Activated CD8-positive, alpha-beta T cell treated with anti-CD3 and anti-CD28 coated beads for 36 hours (primary cell): ENCODE measurements around the gene PLA2G4D. TPM values are rescaled to one million over a fixed set of nuclear protein-coding genes. Genes with fewer than 3 reads are reported as not detected.

Source experiments
- ATAC-seq: fragments of 200-7000 bp; cut with Tn5 transposase; one replicate; pipeline ENCODE4 v1.10.0; 2021; ENCODE audit warnings: mild to moderate bottlenecking, moderate library complexity
- CTCF ChIA-PET: fragments of 350-600 bp; sonication (Branson Sonifier 250); formaldehyde crosslinking; loops from one replicate; lab custom pipeline; 2021; ENCODE audit warnings: antibody characterized with exemption; lab: Charles Lee
- POLR2A ChIA-PET: fragments of 350-600 bp; sonication (Branson Sonifier 250); formaldehyde crosslinking; loops from one replicate; lab custom pipeline; 2021; ENCODE audit warnings: antibody characterized with exemption; lab: Charles Lee
- DNase-seq: peaks from one replicate; pipeline ENCODE4 v3.0.0-alpha.2; 2020
- H3K27ac Mint-ChIP-seq: one replicate; pipeline ENCODE4 v1.8.0; 2021; ENCODE audit warnings: mild to moderate bottlenecking, mixed read lengths
- H3K27me3 Mint-ChIP-seq: one replicate; pipeline ENCODE4 v1.8.0; 2021; ENCODE audit warnings: mixed read lengths
- H3K36me3 Mint-ChIP-seq: one replicate; pipeline ENCODE4 v1.8.0; 2021; ENCODE audit warnings: low read depth, mixed read lengths
- H3K4me1 Mint-ChIP-seq: one replicate; pipeline ENCODE4 v1.8.0; 2021; ENCODE audit warnings: low read depth, mixed read lengths
- H3K4me3 Mint-ChIP-seq: one replicate; pipeline ENCODE4 v1.8.0; 2021; ENCODE audit warnings: mild to moderate bottlenecking, moderate library complexity, mixed read lengths
- H3K9me3 Mint-ChIP-seq: one replicate; pipeline ENCODE4 v1.8.0; 2021; ENCODE audit warnings: mixed read lengths
- intact Hi-C: fragments of 100-400 bp; cut with micrococcal nuclease; formaldehyde crosslinking; loops from one replicate; pipeline ENCODE4 v1.10.0; 2022
- total RNA-seq, 2 experiments: library from RNA; stranded (reverse); gene quantifications; one replicate each; pipeline ENCODE4 v1.2.3, GENCODE V29; 2021
- TF ChIP-seq, protein P1 (sequence below): fragments of 200-600 bp; IDR thresholded peaks from one replicate; pipeline ENCODE4 v1.8.0; 2022; ENCODE audit warnings: antibody characterized with exemption, mild to moderate bottlenecking

Gene PLA2G4D
- total RNA-seq, 2 experiments from 2014 or later: not detected

DNA sequence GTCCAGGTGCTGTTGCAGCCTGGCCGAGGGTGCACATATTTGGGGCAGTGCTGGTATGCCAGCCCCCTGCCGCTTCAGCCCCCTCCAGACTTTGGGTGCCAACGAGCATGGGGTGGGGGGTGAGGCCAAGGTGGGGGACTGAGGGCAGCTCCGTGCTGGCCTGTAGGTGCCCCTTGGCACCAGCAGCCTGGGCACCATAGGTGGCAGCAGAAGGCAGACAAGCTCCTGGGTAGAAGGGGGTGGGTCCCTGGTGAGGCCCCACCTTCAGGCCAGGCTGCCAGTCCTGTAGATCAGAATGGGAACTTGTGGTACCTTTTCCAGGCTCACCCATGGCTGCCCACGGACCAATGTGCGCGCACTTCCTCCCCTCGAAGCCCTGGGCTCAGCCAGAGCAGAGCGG is 57.4 kb downstream of the PLA2G4D start:
- intact Hi-C loops: no loop called here
- ATAC-seq: no peak
- no peaks in the 10 kb centered on the region for H3K27me3 Mint-ChIP-seq
- POLR2A ChIA-PET: no interaction called here
- CTCF ChIA-PET: interaction anchor here (1.3 kb wide), 1 partner anchor 47 kb away, joined by 4 read pairs; no protein-coding TSS in a partner anchor
- peaks cover 2% of the 10 kb centered on the region for H3K9me3 Mint-ChIP-seq
- H3K4me3 Mint-ChIP-seq: no peak overlapping the region
- H3K36me3 Mint-ChIP-seq: no peaks in the 10 kb centered on the region
- TF ChIP-seq, protein P1, sequence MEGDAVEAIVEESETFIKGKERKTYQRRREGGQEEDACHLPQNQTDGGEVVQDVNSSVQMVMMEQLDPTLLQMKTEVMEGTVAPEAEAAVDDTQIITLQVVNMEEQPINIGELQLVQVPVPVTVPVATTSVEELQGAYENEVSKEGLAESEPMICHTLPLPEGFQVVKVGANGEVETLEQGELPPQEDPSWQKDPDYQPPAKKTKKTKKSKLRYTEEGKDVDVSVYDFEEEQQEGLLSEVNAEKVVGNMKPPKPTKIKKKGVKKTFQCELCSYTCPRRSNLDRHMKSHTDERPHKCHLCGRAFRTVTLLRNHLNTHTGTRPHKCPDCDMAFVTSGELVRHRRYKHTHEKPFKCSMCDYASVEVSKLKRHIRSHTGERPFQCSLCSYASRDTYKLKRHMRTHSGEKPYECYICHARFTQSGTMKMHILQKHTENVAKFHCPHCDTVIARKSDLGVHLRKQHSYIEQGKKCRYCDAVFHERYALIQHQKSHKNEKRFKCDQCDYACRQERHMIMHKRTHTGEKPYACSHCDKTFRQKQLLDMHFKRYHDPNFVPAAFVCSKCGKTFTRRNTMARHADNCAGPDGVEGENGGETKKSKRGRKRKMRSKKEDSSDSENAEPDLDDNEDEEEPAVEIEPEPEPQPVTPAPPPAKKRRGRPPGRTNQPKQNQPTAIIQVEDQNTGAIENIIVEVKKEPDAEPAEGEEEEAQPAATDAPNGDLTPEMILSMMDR: no peak
- no peak overlapping the region for H3K27ac Mint-ChIP-seq
- no peak for DNase-seq
- H3K4me1 Mint-ChIP-seq: peaks cover 10% of the 10 kb centered on the region

DNA sequence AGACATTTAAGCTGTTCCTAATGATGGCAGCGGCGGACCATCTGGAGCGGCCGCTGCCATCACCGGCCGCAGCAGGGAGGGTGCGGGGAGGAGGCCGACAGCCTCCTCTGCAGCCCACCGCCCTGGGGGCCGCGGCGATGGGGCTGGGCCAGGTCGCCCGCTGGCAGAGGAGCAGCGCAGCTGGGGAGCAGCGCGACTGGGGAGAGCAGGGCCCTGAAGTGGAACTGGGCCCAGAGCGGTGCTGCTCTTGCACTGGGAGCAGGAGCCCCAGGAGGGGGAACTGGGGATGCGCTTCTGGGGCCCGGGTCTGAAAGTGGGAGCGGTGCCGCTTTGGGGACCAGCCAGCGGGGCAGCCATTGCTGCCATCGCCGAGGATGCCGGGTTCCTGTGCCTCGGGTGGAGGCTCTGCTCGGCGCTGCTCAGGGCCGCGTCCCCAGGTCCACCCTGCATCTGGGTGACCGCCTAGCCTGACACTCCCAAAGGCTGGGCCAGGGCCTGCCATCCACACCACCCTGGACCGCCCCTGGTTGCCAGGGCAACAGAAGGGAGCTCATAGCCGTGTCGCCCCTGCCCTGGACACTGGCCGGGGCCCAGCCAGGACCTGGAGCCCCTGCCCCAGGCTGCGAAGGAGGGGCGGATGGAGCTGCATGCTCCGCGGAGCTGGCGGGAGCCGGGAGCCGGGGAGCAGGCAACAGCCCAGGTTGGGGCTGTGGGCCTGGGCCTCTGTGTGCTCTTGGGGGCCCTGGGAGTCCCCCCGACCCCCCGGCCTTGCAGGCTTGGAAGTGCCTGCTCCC is 58.1 kb downstream of the PLA2G4D start:
- Mint-ChIP-seq H3K4me3 (no peak overlapping the region), H3K27ac (no peak overlapping the region), H3K27me3 (no peaks in the 10 kb centered on the region), H3K4me1 (peaks cover 10% of the 10 kb centered on the region), H3K9me3 (peaks cover 5% of the 10 kb centered on the region), H3K36me3 (no peaks in the 10 kb centered on the region)
- CTCF ChIA-PET: no interaction called here
- POLR2A ChIA-PET: no interaction called here
- TF ChIP-seq, protein P1: no peak
- intact Hi-C loops: no loop called here
- no peak for DNase-seq
- no peak for ATAC-seq

DNA sequence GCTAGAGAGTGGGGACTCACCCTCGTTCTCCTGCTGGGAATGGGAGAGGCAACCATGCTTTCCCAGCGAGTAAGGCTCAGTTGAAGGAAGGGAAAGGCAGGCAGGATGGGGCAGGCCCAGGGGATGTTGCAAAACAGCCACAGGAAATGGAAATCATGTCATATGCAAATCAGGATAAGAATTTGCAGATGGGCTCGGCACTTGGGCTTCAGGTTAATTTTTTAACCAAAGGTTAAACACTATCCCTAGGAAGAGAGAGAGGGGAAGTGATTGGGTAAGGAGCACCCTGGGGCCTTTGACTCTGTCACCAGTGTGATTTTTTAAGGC is 59.0 kb downstream of the PLA2G4D start:
- no peaks in the 10 kb centered on the region for H3K27me3 Mint-ChIP-seq
- ChIA-PET CTCF (no interaction called here), POLR2A (no interaction called here)
- no peak overlapping the region for H3K4me3 Mint-ChIP-seq
- ATAC-seq (peak; percentile 34), DNase-seq (peak; percentile 35)
- intact Hi-C loops: no loop called here
- peaks cover 5% of the 10 kb centered on the region for H3K9me3 Mint-ChIP-seq
- TF ChIP-seq, protein P1: no peak
- H3K4me1 Mint-ChIP-seq: peaks cover 10% of the 10 kb centered on the region
- no peaks in the 10 kb centered on the region for H3K36me3 Mint-ChIP-seq
- peak overlapping the region; percentile 72 for H3K27ac Mint-ChIP-seq

DNA sequence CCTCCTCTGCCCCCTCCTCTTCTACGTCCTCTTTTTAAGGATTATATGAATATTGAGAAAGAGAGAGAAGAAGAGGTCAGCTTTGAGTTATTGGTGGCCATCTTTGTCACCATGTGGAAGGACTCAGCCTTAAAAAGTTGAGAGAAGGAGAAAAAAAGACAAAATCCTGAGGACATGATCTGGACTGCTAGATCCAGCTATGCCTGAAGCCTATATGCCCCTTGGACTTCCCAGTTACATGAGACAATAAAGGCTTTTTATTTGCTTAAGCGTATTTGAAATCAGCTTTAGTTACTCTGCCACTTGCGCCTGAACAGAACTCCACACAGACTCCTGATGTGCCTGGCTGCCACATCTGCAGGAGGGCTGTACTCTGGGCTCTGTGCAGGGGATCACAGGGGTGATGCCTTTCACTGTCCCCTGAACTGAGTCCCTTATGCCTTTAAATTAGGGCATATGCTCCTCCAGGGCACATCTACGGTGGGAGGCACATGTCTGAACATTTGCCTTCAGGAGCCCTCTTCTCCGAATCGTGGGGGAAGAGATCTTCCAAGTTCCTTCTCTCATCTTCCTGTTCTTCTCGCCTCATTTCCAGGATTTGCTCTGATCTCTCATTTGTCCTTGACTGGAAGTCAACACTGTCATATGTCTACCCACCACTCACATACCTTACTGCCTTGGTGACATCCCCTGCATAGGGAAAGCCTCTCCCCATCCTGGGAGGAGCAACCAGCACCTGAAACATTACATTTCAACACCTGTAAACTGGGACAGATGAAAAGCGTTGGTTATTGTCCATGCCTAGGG is 59.5 kb downstream of the PLA2G4D start:
- CTCF ChIA-PET: no interaction called here
- peak overlapping the region; percentile 72 for H3K27ac Mint-ChIP-seq
- intact Hi-C loops: no loop called here
- H3K9me3 Mint-ChIP-seq: peaks cover 5% of the 10 kb centered on the region
- DNase-seq (no peak), ATAC-seq (no peak)
- H3K4me3 Mint-ChIP-seq: no peak overlapping the region
- POLR2A ChIA-PET: no interaction called here
- TF ChIP-seq, protein P1: no peak
- H3K36me3 Mint-ChIP-seq: no peaks in the 10 kb centered on the region
- peaks cover 10% of the 10 kb centered on the region for H3K4me1 Mint-ChIP-seq
- no peaks in the 10 kb centered on the region for H3K27me3 Mint-ChIP-seq
